Left hindlimb (tissue), 1 donor: ENCODE results near the gene NEURL1B.
A peak's percentile ranks its signal among the peaks of the same experiment; 100 is the strongest.

Source experiments
- DNase-seq: peaks from one replicate; pipeline ENCODE4 v3.0.0-alpha.2; 2018

The NEURL1B gene

GRCh38 chr5:172740428-172741205 is 99.6 kb downstream of the NEURL1B start:
- DNase-seq: peak; percentile 87
